ENCODE measurements around the gene PADI1. TPM values are rescaled to one million over a fixed set of nuclear protein-coding genes. Genes with fewer than 3 reads are reported as not detected.

PADI1 gene
- polyA plus RNA-seq, 3 donors: 0.04 TPM; not detected in 2

DNA sequence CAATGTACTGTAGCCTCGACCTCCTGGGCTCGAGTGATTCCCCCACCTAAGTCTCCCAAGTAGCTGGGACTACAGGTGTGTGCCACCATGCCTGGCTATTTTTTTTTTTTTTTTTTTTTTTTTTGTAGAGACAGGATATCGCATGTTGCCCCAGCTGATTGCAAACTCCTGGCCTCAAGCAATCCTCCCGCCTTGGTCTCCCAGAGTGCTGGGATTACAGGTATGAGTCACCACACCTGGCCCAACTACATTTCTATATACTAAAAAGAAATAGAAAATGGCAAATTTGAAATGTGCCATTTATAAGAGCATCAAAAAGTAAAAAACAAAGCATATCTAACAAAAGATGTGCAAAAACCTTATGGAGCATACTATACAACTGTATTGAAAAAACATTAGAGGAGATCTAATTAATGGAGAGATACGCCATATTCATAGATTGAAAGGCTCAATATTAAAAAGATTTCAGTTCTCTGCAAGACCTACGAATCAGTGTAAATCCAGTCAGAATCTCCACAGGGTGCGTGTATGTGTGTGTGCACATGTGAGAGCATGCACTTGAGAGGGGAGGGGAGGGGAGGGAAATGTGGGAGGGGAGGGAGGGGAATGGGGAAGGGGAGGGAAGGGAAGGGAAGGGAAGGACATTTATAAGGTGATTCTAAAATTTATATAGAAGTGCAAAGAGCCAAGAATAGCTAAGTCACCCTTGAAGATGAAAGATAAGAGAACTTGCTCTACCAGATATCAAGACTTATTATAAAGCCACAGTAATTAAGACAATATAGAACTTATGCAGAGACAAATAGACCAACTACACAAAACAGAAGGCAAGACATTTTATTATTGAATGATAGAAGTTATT lies 87.6 kb downstream of the PADI1 start:
- DNase-seq (ENCODE audit: low read depth in 3 of 3, low spot score in 2 of 3): no peak

DNA sequence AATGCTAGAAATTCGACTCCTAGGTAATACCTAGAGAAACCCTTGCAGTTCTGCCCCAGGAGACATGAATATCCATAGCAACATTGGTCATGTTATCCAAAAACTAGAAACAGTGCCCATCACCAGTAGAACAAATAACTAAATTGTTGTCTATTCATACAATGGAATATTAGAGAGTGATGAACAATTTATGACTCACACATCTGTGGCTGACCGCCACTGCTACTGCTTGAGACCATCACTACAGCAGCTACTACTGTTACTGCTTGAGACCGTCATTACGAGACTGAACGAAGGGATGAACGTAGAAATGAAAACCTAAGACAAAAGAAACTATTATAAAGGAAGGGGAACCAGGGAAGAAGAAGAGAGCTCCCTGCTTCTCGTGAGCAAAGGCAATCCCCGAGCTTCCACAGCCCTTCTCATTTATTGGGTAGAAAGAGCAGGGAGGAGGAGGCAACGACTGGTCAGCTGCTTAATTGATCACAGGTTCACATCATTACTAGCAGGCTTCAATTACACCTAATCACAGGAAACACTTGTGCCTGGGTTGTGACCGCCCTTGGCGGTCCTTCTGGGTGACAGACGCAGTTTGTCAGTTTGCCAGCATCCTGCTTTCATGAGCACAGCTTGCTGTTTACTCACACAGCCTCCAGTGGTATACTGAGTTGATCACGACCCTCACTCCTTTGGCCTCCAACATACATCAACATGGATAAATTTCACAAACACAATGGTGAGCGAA lies 88.9 kb downstream of the PADI1 start:
- DNase-seq (ENCODE audit: low read depth in 3 of 3, low spot score in 2 of 3): no peak

DNA sequence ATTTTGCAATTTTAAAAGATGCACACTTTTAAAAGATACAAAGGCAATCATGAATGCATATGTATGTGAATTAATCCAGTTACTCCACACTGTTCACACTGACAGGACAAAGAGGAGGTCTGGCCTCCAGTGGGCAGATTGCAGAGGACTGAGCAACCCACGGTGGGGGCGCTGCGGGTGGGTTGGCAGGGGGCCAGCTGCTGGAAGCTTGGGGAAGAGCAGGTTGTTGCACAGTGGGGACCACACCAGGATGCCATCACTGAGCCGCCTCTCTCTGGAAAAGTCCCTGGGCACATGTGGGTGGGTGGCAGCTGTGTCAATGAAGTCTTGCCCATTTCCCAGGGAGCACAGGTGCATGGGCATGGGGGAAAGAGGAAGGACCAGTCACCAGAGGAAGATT lies 90.4 kb downstream of the PADI1 start:
- DNase-seq (ENCODE audit: low read depth in 3 of 3, low spot score in 2 of 3): no peak

Other genes starting within 250 kb of the PADI1 start
- 100 to 1,000 TPM; 182 to 186 (median 184) TPM for gene MFAP2, start 224.5 kb upstream of the PADI1 start, polyA plus RNA-seq (ENCODE audit: insufficient read length in 3 of 3)
- 10 to 100 TPM; 26.3 to 30.4 (median 30.0) TPM for gene ATP13A2, start 193.2 kb upstream of the PADI1 start, polyA plus RNA-seq (ENCODE audit: insufficient read length in 3 of 3)
- gene SDHB, start 151.1 kb upstream of the PADI1 start, polyA plus RNA-seq (ENCODE audit: insufficient read length in 3 of 3): 100 to 1,000 TPM; 173 to 191 (median 180) TPM
- 1 to 10 TPM; 2.3 to 2.6 (median 2.6) TPM for gene PADI2, start 85.7 kb upstream of the PADI1 start, polyA plus RNA-seq (ENCODE audit: insufficient read length in 3 of 3)
- gene PADI3, start 44.0 kb downstream of the PADI1 start, polyA plus RNA-seq (ENCODE audit: insufficient read length in 3 of 3): under 1 TPM in 2 of 3 donors, not detected in 1; 0.06 to 0.25 TPM
- gene PADI4, start 103.1 kb downstream of the PADI1 start, polyA plus RNA-seq (ENCODE audit: insufficient read length in 3 of 3): under 1 TPM; 0.29 to 0.89 (median 0.50) TPM
- not detected for gene PADI6, start 167.1 kb downstream of the PADI1 start, polyA plus RNA-seq (ENCODE audit: insufficient read length in 3 of 3)
- gene RCC2, start 234.5 kb downstream of the PADI1 start, polyA plus RNA-seq (ENCODE audit: insufficient read length in 3 of 3): 10 to 100 TPM; 88.9 to 94.8 (median 89.9) TPM

All from right renal cortex interstitium (tissue), 3 donors.